A549 (cell line): ENCODE measurements around the gene MAGI1. TPM values are rescaled to one million over a fixed set of nuclear protein-coding genes. Genes with fewer than 3 reads are reported as not detected.
A peak's percentile ranks its signal among the peaks of the same experiment; 100 is the strongest.

Experiments used
- ATAC-seq, 2 experiments: fragments of 200-7000 bp in 1 of 2; fragments of >200 bp in 1 of 2; cut with Nextera tagmentation in 1 of 2; cut with Tn5 transposase in 1 of 2; 3 replicates each; pipeline versions ENCODE4 v1.8.0 to v1.9.1; 2018 to 2020; ENCODE audit warnings: mild to moderate bottlenecking in 1 of 2, moderate library complexity in 1 of 2
- CTCF ChIA-PET: fragments of 300-600 bp; sonication (Branson Sonifier 250); formaldehyde crosslinking; extraction: SDS; loops from one replicate; lab custom pipeline; 2021; ENCODE audit warnings: antibody characterized with exemption, inconsistent platforms; lab: Yijun Ruan, JAX
- POLR2A ChIA-PET: fragments of 350-600 bp; formaldehyde crosslinking; extraction: SDS; loops from one replicate; lab custom pipeline; 2021; ENCODE audit warnings: antibody characterized with exemption, inconsistent platforms; lab: Yijun Ruan, JAX
- DNase-seq, 2 experiments: peaks; one replicate each; pipeline versions ENCODE4 v3.0.0 to v3.0.0-alpha.2; 2011 to 2016; ENCODE audit warnings: low read depth in 1 of 2, low spot score in 1 of 2
- FAIRE-seq: peaks from 2 replicates; lab custom pipeline; 2011; peaks lifted over from hg19 to GRCh38; lab: Jason Lieb, UNC
- H3K27ac ChIP-seq, 2 experiments: fragments of >200 bp; sonication (Bioruptor Twin); formaldehyde crosslinking; 3 replicates each; pipeline ENCODE4 v1.5.1; 2016 to 2017
- H3K4me1 ChIP-seq: fragments of >200 bp; sonication (Bioruptor Twin); formaldehyde crosslinking; 3 replicates; pipeline ENCODE4 v1.6.1; 2016
- H3K4me2 ChIP-seq: fragments of >200 bp; sonication (Bioruptor Twin); formaldehyde crosslinking; 3 replicates; pipeline ENCODE4 v1.6.1; 2016
- H3K4me3 ChIP-seq: fragments of >200 bp; sonication (Bioruptor Twin); formaldehyde crosslinking; 3 replicates; pipeline ENCODE4 v1.5.1; 2016
- H3K9me3 ChIP-seq: fragments of >200 bp; sonication (Bioruptor Twin); formaldehyde crosslinking; 3 replicates; pipeline ENCODE4 v1.6.1; 2016
- CBX2 ChIP-seq: fragments of 200-600 bp; sonication (generic); IDR thresholded peaks from 2 replicates; pipeline ENCODE4 v1.6.1; 2016; ENCODE audit warnings: low read depth, mild to moderate bottlenecking, borderline replicate concordance
- CEBPB ChIP-seq, 2 experiments: fragments of >200 bp in 1 of 2; sonication (Bioruptor Twin) in 1 of 2; formaldehyde crosslinking in 1 of 2; IDR thresholded peaks; 2 replicates each; pipeline ENCODE4 v1.6.1; 2012 to 2016
- CHD4 ChIP-seq: fragments of 200-600 bp; sonication (generic); IDR thresholded peaks from 2 replicates; pipeline ENCODE4 v1.6.1; 2016; ENCODE audit warnings: antibody characterized with exemption, mild to moderate bottlenecking, borderline replicate concordance
- EHF ChIP-seq: fragments of 250-450 bp; sonication (Bioruptor Pico); IDR thresholded peaks from 2 replicates; pipeline ENCODE4 v1.5.0; 2020; ENCODE audit warnings: mild to moderate bottlenecking
- FOSL2 ChIP-seq, 2 experiments: fragments of 450-650 bp in 1 of 2; fragments of >200 bp in 1 of 2; sonication (Bioruptor Twin) in 1 of 2; formaldehyde crosslinking; IDR thresholded peaks; 2 replicates each; pipeline versions ENCODE4 v1.5.0 to v1.6.1; 2016 to 2020; ENCODE audit warnings: mild to moderate bottlenecking in 1 of 2, moderate library complexity in 1 of 2
- HDAC2 ChIP-seq: fragments of 200-600 bp; sonication (generic); IDR thresholded peaks from 2 replicates; pipeline ENCODE4 v1.6.1; 2016
- HOXB13 ChIP-seq: fragments of 250-450 bp; sonication (Bioruptor Pico); IDR thresholded peaks from 2 replicates; pipeline ENCODE4 v1.5.0; 2020; ENCODE audit warnings: low read depth, mild to moderate bottlenecking, moderate library complexity
- HOXB5 ChIP-seq: fragments of 250-450 bp; sonication (Bioruptor Pico); IDR thresholded peaks from 2 replicates; pipeline ENCODE4 v1.5.0; 2020; ENCODE audit warnings: mild to moderate bottlenecking, moderate library complexity
- KDM5A ChIP-seq: fragments of 200-600 bp; sonication (generic); IDR thresholded peaks from 2 replicates; pipeline ENCODE4 v1.6.1; 2016; ENCODE audit warnings: antibody characterized with exemption, mild to moderate bottlenecking
- MAFK ChIP-seq: fragments of 450-650 bp; IDR thresholded peaks from 2 replicates; pipeline ENCODE4 v1.6.1; 2014; ENCODE audit not compliant: partially characterized antibody
- NPAS2 ChIP-seq: fragments of 250-450 bp; sonication (Bioruptor Pico); IDR thresholded peaks from 2 replicates; pipeline ENCODE4 v1.8.0; 2022; ENCODE audit warnings: mild to moderate bottlenecking, moderate library complexity, borderline replicate concordance
- POLR2AphosphoS2 ChIP-seq: conservative IDR thresholded peaks from 2 replicates; pipeline ENCODE4 v1.6.1; 2012; ENCODE audit warnings: low read length, improper control_type of control experiment, inconsistent platforms
- RARB ChIP-seq: fragments of 250-450 bp; sonication (Bioruptor Pico); IDR thresholded peaks from 2 replicates; pipeline ENCODE4 v1.8.0; 2021; ENCODE audit warnings: mild to moderate bottlenecking, moderate library complexity
- TFCP2L1 ChIP-seq: fragments of 250-450 bp; sonication (Bioruptor Pico); IDR thresholded peaks from 2 replicates; pipeline ENCODE4 v1.5.0; 2021; ENCODE audit warnings: mild to moderate bottlenecking
- TP53 ChIP-seq: fragments of 250-450 bp; sonication (Bioruptor Pico); IDR thresholded peaks from 2 replicates; pipeline ENCODE4 v1.5.0; 2021; ENCODE audit warnings: mild to moderate bottlenecking, moderate library complexity
- ZFP36 ChIP-seq: fragments of 450-650 bp; IDR thresholded peaks from 2 replicates; pipeline ENCODE4 v1.6.1; 2014; ENCODE audit warnings: borderline replicate concordance; ENCODE audit not compliant: partially characterized antibody
- ZSCAN20 ChIP-seq: fragments of 250-450 bp; sonication (Bioruptor Pico); IDR thresholded peaks from 2 replicates; pipeline ENCODE4 v1.8.0; 2022; ENCODE audit warnings: mild to moderate bottlenecking, moderate library complexity
- WGBS: methylation state at CpG from one replicate; pipeline ENCODE4 v1.1.6; 2017; ENCODE audit errors: missing lambda C conversion rate; 5-methylcytosine and 5-hydroxymethylcytosine counted together
- polyA plus RNA-seq, 4 experiments: library from polyadenylated mRNA; depleted of rRNA in 3 of 4; stranded (reverse); fragments of >200 nt; fragmentation: RNase III in 1 of 4; extraction: RNeasy Plus Mini Kit Qiagen cat#74134 plus additional on column Dnase treatment in 1 of 4; gene quantifications; 2 replicates in 3 of 4; 3 replicates in 1 of 4; pipeline ENCODE4 v1.2.3, GENCODE V29; 2011 to 2017
- TF ChIP-seq, protein P1 (sequence below): fragments of 450-650 bp; IDR thresholded peaks from 2 replicates; pipeline ENCODE4 v1.6.1; 2014; ENCODE audit warnings: antibody characterized with exemption
- TF ChIP-seq, protein P2 (sequence below): fragments of >200 bp; sonication (Bioruptor Twin); formaldehyde crosslinking; IDR thresholded peaks from 3 replicates; pipeline ENCODE4 v1.5.1; 2016
- TF ChIP-seq, protein P3 (sequence below): IDR thresholded peaks from 2 replicates; pipeline ENCODE4 v1.6.1; 2012; ENCODE audit warnings: low read depth, borderline replicate concordance

The MAGI1 gene
- polyA plus RNA-seq, 2 of the 4 experiments (the other 2 are of a cell fraction): 4.7 to 6.6 TPM

DNA sequence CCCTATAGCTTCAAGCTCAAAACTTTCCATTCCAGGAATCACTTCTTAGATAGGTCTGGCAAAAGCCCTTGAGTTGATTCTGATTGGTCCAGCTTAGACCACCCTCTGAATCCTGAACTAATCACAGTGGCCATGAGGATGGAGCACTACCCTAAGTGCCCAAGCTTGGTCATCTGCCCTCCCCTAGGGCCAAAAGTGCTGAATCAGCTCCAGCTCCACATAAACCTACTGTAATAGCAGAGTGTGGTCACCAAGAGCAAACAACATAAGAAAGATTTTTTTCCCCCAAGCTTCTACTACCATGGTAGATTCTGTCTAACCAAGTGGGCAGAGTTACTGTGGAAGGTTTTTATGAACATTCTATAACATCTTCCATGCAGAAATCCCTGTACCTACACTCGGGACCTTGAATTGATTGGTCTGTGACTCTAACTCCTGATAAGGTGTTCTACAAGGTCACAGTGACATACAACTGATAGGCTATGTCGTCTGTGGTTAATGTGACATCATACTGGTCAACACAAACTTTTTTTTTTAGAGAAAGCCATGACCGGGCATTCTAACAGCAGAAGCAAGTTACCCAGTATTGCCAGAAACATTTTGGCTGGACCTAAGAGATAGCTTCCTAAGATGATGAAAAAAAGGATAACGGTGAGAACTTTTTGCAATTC lies 320.9 kb downstream of the MAGI1 start:
- POLR2A ChIA-PET: no interaction called here
- Histone ChIP-seq H3K4me1 (no peaks in the 10 kb centered on the region), H3K27ac (no peak overlapping the region), H3K4me2 (no peak overlapping the region), H3K4me3 (no peak overlapping the region), H3K9me3 (no peaks in the 10 kb centered on the region)
- TF ChIP-seq HOXB5 (CRISPR knock-in tag) (no peak), MAFK (peak; percentile 85), RARB (no peak), EHF (CRISPR knock-in tag) (no peak)
- TF ChIP-seq, protein P1, sequence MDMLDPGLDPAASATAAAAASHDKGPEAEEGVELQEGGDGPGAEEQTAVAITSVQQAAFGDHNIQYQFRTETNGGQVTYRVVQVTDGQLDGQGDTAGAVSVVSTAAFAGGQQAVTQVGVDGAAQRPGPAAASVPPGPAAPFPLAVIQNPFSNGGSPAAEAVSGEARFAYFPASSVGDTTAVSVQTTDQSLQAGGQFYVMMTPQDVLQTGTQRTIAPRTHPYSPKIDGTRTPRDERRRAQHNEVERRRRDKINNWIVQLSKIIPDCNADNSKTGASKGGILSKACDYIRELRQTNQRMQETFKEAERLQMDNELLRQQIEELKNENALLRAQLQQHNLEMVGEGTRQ: no peak
- DNase-seq (no peak), ATAC-seq (no peak), FAIRE-seq (no peak)
- CTCF ChIA-PET: no interaction called here
- WGBS: 82% methylated on average over 4 of the region's 4 CpGs

DNA sequence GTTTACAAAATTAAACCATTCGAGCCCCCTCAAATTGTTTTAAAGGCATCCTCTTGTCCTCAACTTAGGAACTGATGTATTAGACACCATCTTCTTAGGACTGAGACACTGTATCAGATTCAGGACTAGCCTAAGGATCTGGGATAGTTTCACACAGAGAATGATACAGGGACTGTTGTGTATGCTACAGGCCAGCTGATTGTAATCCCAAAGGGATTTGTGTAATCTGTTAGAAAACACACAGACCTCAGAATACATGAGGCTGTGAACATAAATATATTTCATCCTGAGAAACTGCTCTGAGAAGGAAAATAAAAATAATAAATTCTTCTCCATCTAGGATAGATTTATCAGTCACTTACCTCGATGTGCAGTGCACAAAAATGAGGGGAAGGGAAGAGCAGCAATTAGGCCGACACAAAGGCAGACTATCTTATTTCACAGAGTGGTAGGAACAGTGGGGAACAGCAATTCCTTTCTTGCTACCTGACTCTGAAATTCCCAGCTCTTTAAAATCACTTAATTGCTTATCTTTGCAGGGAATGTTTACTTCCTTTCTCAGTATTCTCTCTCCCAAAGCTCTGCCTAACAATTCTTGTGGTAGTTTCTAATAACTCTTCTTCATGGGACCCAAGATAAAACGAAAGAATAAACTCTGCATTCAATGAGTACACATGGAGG lies 322.5 kb downstream of the MAGI1 start:
- DNase-seq (no peak), ATAC-seq (no peak)
- Histone ChIP-seq H3K27ac (no peak overlapping the region), H3K9me3 (no peaks in the 10 kb centered on the region), H3K4me3 (no peak overlapping the region)
- CTCF ChIA-PET: no interaction called here
- 55% methylated on average over 4 of the region's 4 CpGs for WGBS
- POLR2A ChIA-PET: no interaction called here
- TF ChIP-seq ZSCAN20 (CRISPR knock-in tag) (no peak), TFCP2L1 (CRISPR knock-in tag) (no peak), HOXB13 (CRISPR knock-in tag) (no peak), NPAS2 (CRISPR knock-in tag) (no peak), ZFP36 (no peak), RARB (no peak), FOSL2 (IDR thresholded peaks at IDR 0.05) (no peak), FOSL2 (CRISPR knock-in tag; IDR thresholded peaks at IDR 0.05) (no peak), CBX2 (no peak), HDAC2 (no peak), MAFK (no peak), CHD4 (no peak), CEBPB (IDR thresholded peaks at IDR 0.05) (no peak), KDM5A (no peak), TP53 (no peak), POLR2AphosphoS2 (no peak)
- TF ChIP-seq, protein P2, sequence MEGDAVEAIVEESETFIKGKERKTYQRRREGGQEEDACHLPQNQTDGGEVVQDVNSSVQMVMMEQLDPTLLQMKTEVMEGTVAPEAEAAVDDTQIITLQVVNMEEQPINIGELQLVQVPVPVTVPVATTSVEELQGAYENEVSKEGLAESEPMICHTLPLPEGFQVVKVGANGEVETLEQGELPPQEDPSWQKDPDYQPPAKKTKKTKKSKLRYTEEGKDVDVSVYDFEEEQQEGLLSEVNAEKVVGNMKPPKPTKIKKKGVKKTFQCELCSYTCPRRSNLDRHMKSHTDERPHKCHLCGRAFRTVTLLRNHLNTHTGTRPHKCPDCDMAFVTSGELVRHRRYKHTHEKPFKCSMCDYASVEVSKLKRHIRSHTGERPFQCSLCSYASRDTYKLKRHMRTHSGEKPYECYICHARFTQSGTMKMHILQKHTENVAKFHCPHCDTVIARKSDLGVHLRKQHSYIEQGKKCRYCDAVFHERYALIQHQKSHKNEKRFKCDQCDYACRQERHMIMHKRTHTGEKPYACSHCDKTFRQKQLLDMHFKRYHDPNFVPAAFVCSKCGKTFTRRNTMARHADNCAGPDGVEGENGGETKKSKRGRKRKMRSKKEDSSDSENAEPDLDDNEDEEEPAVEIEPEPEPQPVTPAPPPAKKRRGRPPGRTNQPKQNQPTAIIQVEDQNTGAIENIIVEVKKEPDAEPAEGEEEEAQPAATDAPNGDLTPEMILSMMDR: no peak
- TF ChIP-seq, protein P3, sequence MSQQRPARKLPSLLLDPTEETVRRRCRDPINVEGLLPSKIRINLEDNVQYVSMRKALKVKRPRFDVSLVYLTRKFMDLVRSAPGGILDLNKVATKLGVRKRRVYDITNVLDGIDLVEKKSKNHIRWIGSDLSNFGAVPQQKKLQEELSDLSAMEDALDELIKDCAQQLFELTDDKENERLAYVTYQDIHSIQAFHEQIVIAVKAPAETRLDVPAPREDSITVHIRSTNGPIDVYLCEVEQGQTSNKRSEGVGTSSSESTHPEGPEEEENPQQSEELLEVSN: no peak
- TF ChIP-seq, all 56 proteins: peak for 0
- H3K4me2 ChIP-seq: no peak overlapping the region
- FAIRE-seq: no peak
- H3K4me1 ChIP-seq: no peaks in the 10 kb centered on the region

DNA sequence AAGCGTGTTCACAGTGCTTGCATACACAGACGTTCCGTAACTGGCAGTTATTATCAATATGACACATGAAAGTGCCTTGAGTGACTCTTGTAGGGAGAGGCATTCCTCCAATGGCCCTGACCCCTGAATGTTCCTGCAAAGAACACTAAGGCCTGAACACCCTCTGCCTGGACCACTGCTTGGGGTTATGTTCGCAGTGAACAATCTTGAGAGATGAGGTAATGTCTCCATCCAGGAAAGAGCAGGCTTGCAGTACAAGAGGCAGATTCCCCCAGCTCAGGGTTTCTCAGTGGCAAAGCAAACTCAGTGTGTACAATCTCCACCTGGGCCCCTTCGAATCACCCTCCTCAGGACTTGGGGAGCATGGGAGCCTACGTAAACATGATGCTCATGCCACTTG lies 324.6 kb downstream of the MAGI1 start:
- no peaks in the 10 kb centered on the region for H3K9me3 ChIP-seq
- DNase-seq (peak in 1 of 2 experiments; percentile 16), ATAC-seq (peak in 1 of 2 experiments; percentile 30; a peak in 1 of 6 replicates), FAIRE-seq (no peak)
- H3K4me1 ChIP-seq: no peaks in the 10 kb centered on the region
- H3K27ac ChIP-seq: no peak overlapping the region
- 75% methylated on average over 6 of the region's 6 CpGs for WGBS
- no peak for TF ChIP-seq EHF (CRISPR knock-in tag)
- TF ChIP-seq, all 56 proteins: peak for 0
- H3K4me3 ChIP-seq: no peak overlapping the region
- CTCF ChIA-PET: no interaction called here
- POLR2A ChIA-PET: no interaction called here
- H3K4me2 ChIP-seq: no peak overlapping the region
